Measurements from ENCODE around the gene SNX19. TPM values are rescaled to one million over a fixed set of nuclear protein-coding genes. Genes with fewer than 3 reads are reported as not detected.
A peak's percentile ranks its signal among the peaks of the same experiment; 100 is the strongest.

SNX19 gene
- total RNA-seq, 4 donors from 2014 or later = 37.9 to 88.2 (median 72.0) TPM

GRCh38 chr11:130868086-130868710 is 48.1 kb downstream of the SNX19 start:
- no peak for ATAC-seq

GRCh38 chr11:130866831-130867230 is 49.4 kb downstream of the SNX19 start:
- no peaks in the 10 kb centered on the region for H3K36me3 ChIP-seq
- in situ Hi-C loops (cut with MboI; ENCODE audit: low sequenced_read_pairs in 4 of 4) = loop anchor here in 3 of 4 donors (10.0 to 25.0 kb wide), 2 partner anchors 432 to 655 kb away; no protein-coding TSS in a partner anchor
- intact Hi-C loops (cut with DNase I; ENCODE audit: low total_unique reads) = loop anchor here (1.0 to 5.0 kb wide), 2 partner anchors 27 to 500 kb away; no protein-coding TSS in a partner anchor

More at GRCh38 chr11:130868086-130868710, 48.1 kb downstream of the SNX19 start:
- Histone ChIP-seq H3K27me3 (no peaks in the 10 kb centered on the region), H3K27ac (no peak overlapping the region), H3K4me3 (no peak overlapping the region), H3K36me3 (no peaks in the 10 kb centered on the region), H3K4me1 (peaks cover 53 to 72% of the 10 kb centered on the region in 2 donors), H3K9me3 (no peaks in the 10 kb centered on the region)
- DNase-seq = no peak
- intact Hi-C loops (cut with DNase I; ENCODE audit: low total_unique reads) (loop anchor here (5.0 kb wide), 1 partner anchor 501 kb away; no protein-coding TSS in a partner anchor), in situ Hi-C loops (cut with MboI; ENCODE audit: low sequenced_read_pairs in 4 of 4) (loop anchor here in 3 of 4 donors (10.0 to 25.0 kb wide), 2 partner anchors 433 to 656 kb away; no protein-coding TSS in a partner anchor)
- TF ChIP-seq CTCF (IDR thresholded peaks at IDR 0.05 in 4 of 5, conservative IDR thresholded peaks at IDR 0.05 in 1 of 5) (no peak), POLR2A (IDR thresholded peaks at IDR 0.05) (no peak)

DNA sequence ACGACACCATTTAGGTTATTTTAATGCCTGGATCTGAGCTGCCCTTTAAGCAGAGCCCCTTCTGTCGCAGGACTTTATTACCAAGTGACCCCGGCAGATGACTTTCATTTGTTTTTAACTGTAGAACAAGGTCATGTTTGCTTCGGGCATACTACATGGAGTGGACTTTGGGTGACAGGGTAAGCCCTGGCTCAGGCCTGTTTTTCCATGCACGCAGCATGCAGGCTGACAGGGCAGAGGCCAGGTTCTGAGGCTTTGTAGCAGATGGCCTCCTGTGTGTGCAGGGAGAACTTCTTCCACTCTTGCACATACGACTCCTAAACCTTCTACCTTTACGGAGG is 50.5 kb downstream of the SNX19 start:
- no peaks in the 10 kb centered on the region for H3K9me3 ChIP-seq
- in situ Hi-C loops (cut with MboI; ENCODE audit: low sequenced_read_pairs in 4 of 4) = loop anchor here in 3 of 4 donors (10.0 to 25.0 kb wide), 2 partner anchors 431 to 653 kb away; no protein-coding TSS in a partner anchor
- no peak overlapping the region for H3K4me3 ChIP-seq
- peaks cover 39 to 67% of the 10 kb centered on the region in 2 donors for H3K4me1 ChIP-seq
- H3K27ac ChIP-seq = peak overlapping the region; percentile 65 to 84 (median 77)
- no peaks in the 10 kb centered on the region for H3K36me3 ChIP-seq
- intact Hi-C loops (cut with DNase I; ENCODE audit: low total_unique reads) = loop anchor here (1.0 to 5.0 kb wide), 2 partner anchors 29 to 498 kb away; no protein-coding TSS in a partner anchor
- ATAC-seq = peak; percentile 72 to 79
- no peaks in the 10 kb centered on the region for H3K27me3 ChIP-seq
- peak; percentile 33 to 76 for DNase-seq
- no peak for TF ChIP-seq POLR2A (IDR thresholded peaks at IDR 0.05)
- no peak for TF ChIP-seq CTCF (IDR thresholded peaks at IDR 0.05 in 4 of 5, conservative IDR thresholded peaks at IDR 0.05 in 1 of 5)

More at GRCh38 chr11:130866831-130867230, 49.4 kb downstream of the SNX19 start:
- TF ChIP-seq CTCF (IDR thresholded peaks at IDR 0.05 in 4 of 5, conservative IDR thresholded peaks at IDR 0.05 in 1 of 5) (no peak), POLR2A (IDR thresholded peaks at IDR 0.05) (no peak)
- no peaks in the 10 kb centered on the region for H3K9me3 ChIP-seq
- H3K4me3 ChIP-seq = no peak overlapping the region
- no peak for DNase-seq
- no peaks in the 10 kb centered on the region for H3K27me3 ChIP-seq
- H3K4me1 ChIP-seq = peaks cover 49 to 72% of the 10 kb centered on the region in 2 donors
- H3K27ac ChIP-seq = peak overlapping the region in 3 of 4 donors; percentile 65 to 84 (median 75)
- ATAC-seq = no peak

DNA sequence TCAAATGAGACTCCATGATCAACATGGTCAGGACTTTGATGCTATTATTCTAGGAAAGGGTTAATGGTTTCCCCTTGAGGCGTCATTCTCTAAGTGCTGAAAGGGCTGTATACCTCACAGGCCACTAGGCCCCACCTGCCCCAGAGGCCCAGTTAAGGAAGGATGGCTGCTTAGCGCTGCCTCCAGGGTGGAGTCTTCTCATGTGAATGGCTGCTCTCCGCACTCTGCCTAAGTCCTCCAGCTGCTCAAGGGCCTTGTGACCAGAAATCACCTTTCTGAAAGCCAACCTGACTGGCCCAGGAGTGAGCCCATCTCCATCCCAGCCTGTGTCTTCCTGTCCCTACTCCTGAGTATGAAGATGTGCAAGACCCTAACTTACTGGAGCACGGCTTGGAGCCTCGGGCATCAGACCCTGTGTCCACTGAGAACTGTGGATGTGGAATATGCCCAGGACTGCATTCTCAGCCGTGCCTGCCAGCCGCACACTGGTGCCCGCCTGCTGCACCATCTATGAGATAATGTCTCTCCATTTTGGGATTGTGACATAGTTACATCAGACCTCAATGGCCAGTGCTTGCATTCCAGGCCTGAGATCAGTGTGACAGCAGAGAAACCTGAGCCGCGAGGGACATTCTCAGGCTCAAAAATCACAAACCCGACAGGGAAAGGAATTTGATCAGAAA is 51.0 kb downstream of the SNX19 start:
- H3K27me3 ChIP-seq = no peaks in the 10 kb centered on the region
- H3K4me3 ChIP-seq = no peak overlapping the region
- intact Hi-C loops (cut with DNase I; ENCODE audit: low total_unique reads) = loop anchor here (5.0 kb wide), 1 partner anchor 498 kb away; no protein-coding TSS in a partner anchor
- no peaks in the 10 kb centered on the region for H3K9me3 ChIP-seq
- peaks cover 38 to 67% of the 10 kb centered on the region in 2 donors for H3K4me1 ChIP-seq
- DNase-seq = peak; percentile 30 to 75
- peak; percentile 90 to 94 for ATAC-seq
- TF ChIP-seq POLR2A (IDR thresholded peaks at IDR 0.05) = no peak
- TF ChIP-seq CTCF (IDR thresholded peaks at IDR 0.05 in 4 of 5, conservative IDR thresholded peaks at IDR 0.05 in 1 of 5) = peak in 1 of 5 experiments; percentile 11
- peak overlapping the region; percentile 65 to 84 (median 77) for H3K27ac ChIP-seq
- no peaks in the 10 kb centered on the region for H3K36me3 ChIP-seq
- in situ Hi-C loops (cut with MboI; ENCODE audit: low sequenced_read_pairs in 4 of 4) = loop anchor here in 3 of 4 donors (10.0 to 25.0 kb wide), 2 partner anchors 430 to 653 kb away; no protein-coding TSS in a partner anchor

Data from gastrocnemius medialis (tissue), 4 donors.